Loucy (cell line): Measurements from ENCODE around the gene RIT2.

Experiments used
- EZH2phosphoT487 ChIP-seq: fragments of 200-600 bp; IDR thresholded peaks from 2 replicates; pipeline ENCODE4 v1.6.1; 2018; ENCODE audit warnings: antibody characterized with exemption, mild to moderate bottlenecking, moderate library complexity, borderline replicate concordance
- TF ChIP-seq, protein P1 (sequence below): fragments of 200-600 bp; sonication (generic); conservative IDR thresholded peaks from 2 replicates; pipeline ENCODE4 v1.5.1; 2014; ENCODE audit warnings: mild to moderate bottlenecking, antibody characterized with exemption, low read length

DNA sequence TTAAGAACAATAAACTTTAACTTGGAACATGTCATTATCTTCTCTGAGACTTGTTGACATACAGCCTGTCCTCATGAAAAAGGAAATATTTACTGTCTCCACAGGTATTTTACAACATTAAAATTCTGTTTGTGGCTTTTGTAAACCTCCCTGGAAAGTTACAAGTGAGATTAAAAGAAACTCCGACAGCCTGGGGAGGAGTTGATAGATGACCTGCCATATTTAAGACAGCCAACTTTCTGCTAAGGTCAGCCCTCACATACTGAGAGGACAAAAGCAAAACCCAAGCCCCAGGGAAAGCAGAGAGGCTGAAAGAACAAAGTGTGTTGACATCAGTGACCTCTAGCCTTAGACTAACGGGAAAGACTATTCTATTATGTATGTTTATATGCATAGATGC is 350.2 kb downstream of the RIT2 start:
- TF ChIP-seq, protein P1, sequence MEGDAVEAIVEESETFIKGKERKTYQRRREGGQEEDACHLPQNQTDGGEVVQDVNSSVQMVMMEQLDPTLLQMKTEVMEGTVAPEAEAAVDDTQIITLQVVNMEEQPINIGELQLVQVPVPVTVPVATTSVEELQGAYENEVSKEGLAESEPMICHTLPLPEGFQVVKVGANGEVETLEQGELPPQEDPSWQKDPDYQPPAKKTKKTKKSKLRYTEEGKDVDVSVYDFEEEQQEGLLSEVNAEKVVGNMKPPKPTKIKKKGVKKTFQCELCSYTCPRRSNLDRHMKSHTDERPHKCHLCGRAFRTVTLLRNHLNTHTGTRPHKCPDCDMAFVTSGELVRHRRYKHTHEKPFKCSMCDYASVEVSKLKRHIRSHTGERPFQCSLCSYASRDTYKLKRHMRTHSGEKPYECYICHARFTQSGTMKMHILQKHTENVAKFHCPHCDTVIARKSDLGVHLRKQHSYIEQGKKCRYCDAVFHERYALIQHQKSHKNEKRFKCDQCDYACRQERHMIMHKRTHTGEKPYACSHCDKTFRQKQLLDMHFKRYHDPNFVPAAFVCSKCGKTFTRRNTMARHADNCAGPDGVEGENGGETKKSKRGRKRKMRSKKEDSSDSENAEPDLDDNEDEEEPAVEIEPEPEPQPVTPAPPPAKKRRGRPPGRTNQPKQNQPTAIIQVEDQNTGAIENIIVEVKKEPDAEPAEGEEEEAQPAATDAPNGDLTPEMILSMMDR = no peak
- TF ChIP-seq EZH2phosphoT487 = no peak
